HepG2 (cell line): ENCODE measurements around the gene ADAM19. TPM values are rescaled to one million over a fixed set of nuclear protein-coding genes. Genes with fewer than 3 reads are reported as not detected.

Experiments used
- ATAC-seq: fragments of 200-7000 bp; cut with Tn5 transposase; 3 replicates; pipeline ENCODE4 v1.9.1; 2020; ENCODE audit warnings: mild to moderate bottlenecking, moderate library complexity
- BruUV-seq: library from RNA; stranded (reverse); fragments of 400-500 nt; replicated peaks from 2 replicates; lab custom pipeline; 2021; lab: Mats Ljungman, UMichigan
- CTCF ChIA-PET: fragments of 300-600 bp; formaldehyde crosslinking; extraction: SDS; loops from one replicate; lab custom pipeline; 2021; ENCODE audit warnings: low total read pairs, inconsistent platforms, low intra/inter-chr PET ratio; lab: Yijun Ruan, JAX
- POLR2A ChIA-PET: fragments of 350-600 bp; sonication (Branson Sonifier 250); formaldehyde crosslinking; loops from one replicate; lab custom pipeline; 2020; ENCODE audit warnings: antibody characterized with exemption, inconsistent platforms; lab: Yijun Ruan, JAX
- DNase-seq: peaks from one replicate; pipeline ENCODE4 v3.0.0-alpha.2; 2015; ENCODE audit warnings: low spot score
- FAIRE-seq: peaks from 3 replicates; lab custom pipeline; 2011; peaks lifted over from hg19 to GRCh38; lab: Jason Lieb, UNC
- H2AFZ ChIP-seq: one replicate; pipeline ENCODE4 v1.6.1; 2011; ENCODE audit warnings: low read length, inconsistent platforms
- H3K27ac ChIP-seq: fragments of 300-600 bp; 3 replicates; pipeline ENCODE4 v1.8.0; 2011; ENCODE audit warnings: mixed run types, mild to moderate bottlenecking, mixed read lengths, low read length, inconsistent platforms; ENCODE audit not compliant: insufficient read depth; ENCODE audit errors: extremely low read length
- H3K27me3 ChIP-seq, 2 experiments: fragments of 200-600 bp in 1 of 2; 2 replicates in 1 of 2; 3 replicates in 1 of 2; pipeline versions ENCODE4 v1.6.0 to v1.8.0; 2011; ENCODE audit warnings: low read length in 2 of 2, mild to moderate bottlenecking in 2 of 2, moderate library complexity in 2 of 2, inconsistent platforms in 1 of 2; ENCODE audit not compliant: insufficient read depth in 2 of 2, control insufficient read depth in 1 of 2
- H3K36me3 ChIP-seq, 2 experiments: fragments of 200-600 bp in 1 of 2; replicated peaks in 1 of 2; 2 replicates in 1 of 2; 3 replicates in 1 of 2; pipeline versions ENCODE4 v1.5.1 to v1.8.0; 2011; ENCODE audit warnings: low read length in 2 of 2, inconsistent platforms in 1 of 2; ENCODE audit not compliant: insufficient read depth in 2 of 2, control insufficient read depth in 1 of 2
- H3K4me1 ChIP-seq: 2 replicates; pipeline ENCODE4 v1.5.1; 2012; ENCODE audit warnings: low read length, inconsistent platforms; ENCODE audit not compliant: insufficient read depth
- H3K4me2 ChIP-seq: 2 replicates; pipeline ENCODE4 v1.6.0; 2011; ENCODE audit warnings: low read depth, low read length, inconsistent platforms
- H3K4me3 ChIP-seq, 3 experiments: fragments of 200-600 bp in 1 of 3; sonication (generic), shearing (Covaris generic) in 1 of 3; replicated peaks in 1 of 3; 2 replicates each; pipeline ENCODE4 v1.5.1; 2011 to 2016; ENCODE audit warnings: low read length in 3 of 3, inconsistent platforms in 2 of 3, low read depth in 2 of 3, mild to moderate bottlenecking in 2 of 3, control low read depth in 1 of 3, mixed read lengths in 1 of 3; ENCODE audit not compliant: insufficient read depth in 1 of 3
- H3K79me2 ChIP-seq: one replicate; pipeline ENCODE4 v1.6.1; 2011; ENCODE audit warnings: low read length, inconsistent platforms; ENCODE audit not compliant: insufficient read depth
- H3K9ac ChIP-seq: 2 replicates; pipeline ENCODE4 v1.6.0; 2011; ENCODE audit warnings: mild to moderate bottlenecking, low read depth, low read length, inconsistent platforms; ENCODE audit not compliant: insufficient read depth
- H3K9me3 ChIP-seq: 2 replicates; pipeline ENCODE4 v1.5.1; 2012; ENCODE audit warnings: mild to moderate bottlenecking, low read length
- H4K20me1 ChIP-seq: 2 replicates; pipeline ENCODE4 v1.6.0; 2011; ENCODE audit warnings: inconsistent platforms, mild to moderate bottlenecking, low read length, moderate library complexity; ENCODE audit not compliant: insufficient read depth
- ARNT2 ChIP-seq: sonication (generic); formaldehyde crosslinking; IDR thresholded peaks from 2 replicates; pipeline ENCODE4 v1.8.0; 2022; ENCODE audit warnings: mild to moderate bottlenecking, low read depth, missing genetic modification reagents, moderate library complexity
- HNRNPL ChIP-seq: fragments of 200-400 bp; formaldehyde crosslinking; IDR thresholded peaks from 2 replicates; pipeline ENCODE4 v1.6.1; 2017; ENCODE audit warnings: mild to moderate bottlenecking, low read depth, low read length
- ISL2 ChIP-seq: sonication (generic); formaldehyde crosslinking; IDR thresholded peaks from 2 replicates; pipeline ENCODE4 v1.5.0; 2020; ENCODE audit warnings: missing genetic modification reagents
- KLF15 ChIP-seq: sonication (generic); formaldehyde crosslinking; IDR thresholded peaks from 2 replicates; pipeline ENCODE4 v1.8.1; 2023; ENCODE audit warnings: borderline replicate concordance, mild to moderate bottlenecking, inconsistent platforms, missing genetic modification reagents, mixed read lengths
- MED13 ChIP-seq: sonication (generic); formaldehyde crosslinking; IDR thresholded peaks from 2 replicates; pipeline ENCODE4 v1.5.0; 2020; ENCODE audit warnings: missing genetic modification reagents
- MIER3 ChIP-seq: IDR thresholded peaks from 2 replicates; pipeline ENCODE4 v1.6.1; 2016; ENCODE audit warnings: missing compliant biosample characterization, borderline replicate concordance
- NFE2L1 ChIP-seq: sonication (generic); formaldehyde crosslinking; IDR thresholded peaks from 2 replicates; pipeline ENCODE4 v1.4.0; 2020; ENCODE audit warnings: missing genetic modification reagents, mild to moderate bottlenecking, borderline replicate concordance
- NR3C1 ChIP-seq: sonication (generic); formaldehyde crosslinking; IDR thresholded peaks from 2 replicates; pipeline ENCODE4 v1.4.0; 2020; ENCODE audit warnings: missing genetic modification reagents
- REXO4 ChIP-seq: sonication (generic); formaldehyde crosslinking; IDR thresholded peaks from 2 replicates; pipeline ENCODE4 v1.8.0; 2022; ENCODE audit warnings: missing genetic modification reagents, mild to moderate bottlenecking, borderline replicate concordance
- ZNF7 ChIP-seq: IDR thresholded peaks from 2 replicates; pipeline ENCODE4 v1.6.1; 2016; ENCODE audit warnings: missing biosample characterization, missing genetic modification reagents
- WGBS: methylation state at CpG from one replicate; pipeline ENCODE4 v1.1.6; 2017; ENCODE audit warnings: low lambda C conversion rate; 5-methylcytosine and 5-hydroxymethylcytosine counted together
- in situ Hi-C: cut with HindIII; loops from 2 replicates; pipeline ENCODE4 v1.10.0; 2017; ENCODE audit warnings: low pct_unique_long_range_greater_than_20kb; ENCODE audit not compliant: extremely low pct_ligation_motif_present
- intact Hi-C: fragments of 100-400 bp; cut with micrococcal nuclease; formaldehyde crosslinking; loops from one replicate; pipeline ENCODE4 v1.10.0; 2022; ENCODE audit not compliant: unreplicated experiment
- polyA plus RNA-seq, 8 experiments: library from polyadenylated mRNA; depleted of rRNA in 3 of 8; stranded (reverse) in 7 of 8; unstranded in 1 of 8; fragments of >200 nt; fragmentation: Illumina TruSeq in 4 of 8; extraction: Trizol in 4 of 8; gene quantifications; 2 replicates each; pipeline versions ENCODE4 v1.2.1 to v1.2.3, GENCODE V29; 2011 to 2016; ENCODE audit warnings: low read depth in 4 of 8, missing spikeins in 1 of 8, mixed read lengths in 1 of 8; ENCODE audit not compliant: insufficient read depth in 1 of 8
- total RNA-seq, 5 experiments: library from RNA; depleted of rRNA; stranded (reverse); fragments of >200 nt; fragmentation: Illumina TruSeq; extraction: Trizol; gene quantifications; 2 replicates each; pipeline ENCODE4 v1.2.3, GENCODE V29; 2016; ENCODE audit warnings: low read depth in 1 of 5
- TF ChIP-seq, protein P1 (sequence below): sonication (generic); formaldehyde crosslinking; IDR thresholded peaks from 2 replicates; pipeline ENCODE4 v1.4.0; 2020; ENCODE audit warnings: missing genetic modification reagents
- TF ChIP-seq, protein P2 (sequence below), 2 experiments: fragments of 450-650 bp in 1 of 2; sonication (generic) in 1 of 2; formaldehyde crosslinking; IDR thresholded peaks; 2 replicates each; pipeline versions ENCODE4 v1.5.0 to v1.8.0; 2020 to 2022; ENCODE audit warnings: mild to moderate bottlenecking in 1 of 2, missing genetic modification reagents in 1 of 2
- TF ChIP-seq, protein P3 (sequence below): sonication (generic); formaldehyde crosslinking; IDR thresholded peaks from 2 replicates; pipeline ENCODE4 v1.4.0; 2020; ENCODE audit warnings: missing genetic modification reagents
- TF ChIP-seq, protein P4 (sequence below): sonication (generic); formaldehyde crosslinking; IDR thresholded peaks from 2 replicates; pipeline ENCODE4 v1.8.1; 2023; ENCODE audit warnings: missing genetic modification reagents, inconsistent platforms, borderline replicate concordance

Gene ADAM19
- total and polyA plus RNA-seq, 2 of the 13 experiments (the other 11 are each of a cell fraction or from before 2014, with no cell fraction given) = 0.38 to 0.74 TPM

DNA sequence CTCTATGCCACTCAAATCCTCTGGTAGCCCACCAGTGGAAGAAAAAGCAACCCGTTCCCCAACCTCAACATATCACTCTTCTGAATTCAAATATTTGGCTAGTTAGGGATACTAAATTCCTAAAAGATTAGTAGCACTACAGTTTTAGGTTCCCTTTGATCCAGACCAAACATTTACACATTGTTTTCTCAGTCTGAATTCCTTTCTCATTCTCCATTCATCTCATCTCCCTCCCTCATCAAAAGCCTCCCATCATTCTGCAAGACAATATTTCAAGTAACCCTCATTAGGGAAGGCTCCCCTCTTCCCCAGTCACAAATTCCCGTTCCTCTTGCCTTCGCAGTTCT lies 26.3 kb downstream of the ADAM19 start:
- CTCF ChIA-PET = no interaction called here
- no peak overlapping the region for H2AFZ ChIP-seq
- 15% methylated on average over 3 of the region's 3 CpGs for WGBS
- H3K4me1 ChIP-seq = 0 out of 2 replicates have a peak, but pooled peaks cover 14% of the 10 kb centered on the region
- TF ChIP-seq, protein P1, sequence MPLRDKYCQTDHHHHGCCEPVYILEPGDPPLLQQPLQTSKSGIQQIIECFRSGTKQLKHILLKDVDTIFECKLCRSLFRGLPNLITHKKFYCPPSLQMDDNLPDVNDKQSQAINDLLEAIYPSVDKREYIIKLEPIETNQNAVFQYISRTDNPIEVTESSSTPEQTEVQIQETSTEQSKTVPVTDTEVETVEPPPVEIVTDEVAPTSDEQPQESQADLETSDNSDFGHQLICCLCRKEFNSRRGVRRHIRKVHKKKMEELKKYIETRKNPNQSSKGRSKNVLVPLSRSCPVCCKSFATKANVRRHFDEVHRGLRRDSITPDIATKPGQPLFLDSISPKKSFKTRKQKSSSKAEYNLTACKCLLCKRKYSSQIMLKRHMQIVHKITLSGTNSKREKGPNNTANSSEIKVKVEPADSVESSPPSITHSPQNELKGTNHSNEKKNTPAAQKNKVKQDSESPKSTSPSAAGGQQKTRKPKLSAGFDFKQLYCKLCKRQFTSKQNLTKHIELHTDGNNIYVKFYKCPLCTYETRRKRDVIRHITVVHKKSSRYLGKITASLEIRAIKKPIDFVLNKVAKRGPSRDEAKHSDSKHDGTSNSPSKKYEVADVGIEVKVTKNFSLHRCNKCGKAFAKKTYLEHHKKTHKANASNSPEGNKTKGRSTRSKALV = no peak
- TF ChIP-seq, protein P2, sequence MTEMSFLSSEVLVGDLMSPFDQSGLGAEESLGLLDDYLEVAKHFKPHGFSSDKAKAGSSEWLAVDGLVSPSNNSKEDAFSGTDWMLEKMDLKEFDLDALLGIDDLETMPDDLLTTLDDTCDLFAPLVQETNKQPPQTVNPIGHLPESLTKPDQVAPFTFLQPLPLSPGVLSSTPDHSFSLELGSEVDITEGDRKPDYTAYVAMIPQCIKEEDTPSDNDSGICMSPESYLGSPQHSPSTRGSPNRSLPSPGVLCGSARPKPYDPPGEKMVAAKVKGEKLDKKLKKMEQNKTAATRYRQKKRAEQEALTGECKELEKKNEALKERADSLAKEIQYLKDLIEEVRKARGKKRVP (CRISPR knock-in tag; IDR thresholded peaks at IDR 0.05) = no peak
- TF ChIP-seq NR3C1 (CRISPR knock-in tag) (no peak), ISL2 (no peak), REXO4 (CRISPR knock-in tag) (no peak), HNRNPL (no peak), MED13 (CRISPR knock-in tag) (no peak), MIER3 (no peak), NFE2L1 (no peak), ARNT2 (no peak), KLF15 (no peak), ZNF7 (CRISPR knock-in tag) (no peak)
- TF ChIP-seq, protein P3, sequence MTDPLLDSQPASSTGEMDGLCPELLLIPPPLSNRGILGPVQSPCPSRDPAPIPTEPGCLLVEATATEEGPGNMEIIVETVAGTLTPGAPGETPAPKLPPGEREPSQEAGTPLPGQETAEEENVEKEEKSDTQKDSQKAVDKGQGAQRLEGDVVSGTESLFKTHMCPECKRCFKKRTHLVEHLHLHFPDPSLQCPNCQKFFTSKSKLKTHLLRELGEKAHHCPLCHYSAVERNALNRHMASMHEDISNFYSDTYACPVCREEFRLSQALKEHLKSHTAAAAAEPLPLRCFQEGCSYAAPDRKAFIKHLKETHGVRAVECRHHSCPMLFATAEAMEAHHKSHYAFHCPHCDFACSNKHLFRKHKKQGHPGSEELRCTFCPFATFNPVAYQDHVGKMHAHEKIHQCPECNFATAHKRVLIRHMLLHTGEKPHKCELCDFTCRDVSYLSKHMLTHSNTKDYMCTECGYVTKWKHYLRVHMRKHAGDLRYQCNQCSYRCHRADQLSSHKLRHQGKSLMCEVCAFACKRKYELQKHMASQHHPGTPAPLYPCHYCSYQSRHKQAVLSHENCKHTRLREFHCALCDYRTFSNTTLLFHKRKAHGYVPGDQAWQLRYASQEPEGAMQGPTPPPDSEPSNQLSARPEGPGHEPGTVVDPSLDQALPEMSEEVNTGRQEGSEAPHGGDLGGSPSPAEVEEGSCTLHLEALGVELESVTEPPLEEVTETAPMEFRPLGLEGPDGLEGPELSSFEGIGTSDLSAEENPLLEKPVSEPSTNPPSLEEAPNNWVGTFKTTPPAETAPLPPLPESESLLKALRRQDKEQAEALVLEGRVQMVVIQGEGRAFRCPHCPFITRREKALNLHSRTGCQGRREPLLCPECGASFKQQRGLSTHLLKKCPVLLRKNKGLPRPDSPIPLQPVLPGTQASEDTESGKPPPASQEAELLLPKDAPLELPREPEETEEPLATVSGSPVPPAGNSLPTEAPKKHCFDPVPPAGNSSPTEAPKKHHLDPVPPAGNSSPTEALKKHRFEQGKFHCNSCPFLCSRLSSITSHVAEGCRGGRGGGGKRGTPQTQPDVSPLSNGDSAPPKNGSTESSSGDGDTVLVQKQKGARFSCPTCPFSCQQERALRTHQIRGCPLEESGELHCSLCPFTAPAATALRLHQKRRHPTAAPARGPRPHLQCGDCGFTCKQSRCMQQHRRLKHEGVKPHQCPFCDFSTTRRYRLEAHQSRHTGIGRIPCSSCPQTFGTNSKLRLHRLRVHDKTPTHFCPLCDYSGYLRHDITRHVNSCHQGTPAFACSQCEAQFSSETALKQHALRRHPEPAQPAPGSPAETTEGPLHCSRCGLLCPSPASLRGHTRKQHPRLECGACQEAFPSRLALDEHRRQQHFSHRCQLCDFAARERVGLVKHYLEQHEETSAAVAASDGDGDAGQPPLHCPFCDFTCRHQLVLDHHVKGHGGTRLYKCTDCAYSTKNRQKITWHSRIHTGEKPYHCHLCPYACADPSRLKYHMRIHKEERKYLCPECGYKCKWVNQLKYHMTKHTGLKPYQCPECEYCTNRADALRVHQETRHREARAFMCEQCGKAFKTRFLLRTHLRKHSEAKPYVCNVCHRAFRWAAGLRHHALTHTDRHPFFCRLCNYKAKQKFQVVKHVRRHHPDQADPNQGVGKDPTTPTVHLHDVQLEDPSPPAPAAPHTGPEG (CRISPR knock-in tag) = no peak
- TF ChIP-seq, protein P4, sequence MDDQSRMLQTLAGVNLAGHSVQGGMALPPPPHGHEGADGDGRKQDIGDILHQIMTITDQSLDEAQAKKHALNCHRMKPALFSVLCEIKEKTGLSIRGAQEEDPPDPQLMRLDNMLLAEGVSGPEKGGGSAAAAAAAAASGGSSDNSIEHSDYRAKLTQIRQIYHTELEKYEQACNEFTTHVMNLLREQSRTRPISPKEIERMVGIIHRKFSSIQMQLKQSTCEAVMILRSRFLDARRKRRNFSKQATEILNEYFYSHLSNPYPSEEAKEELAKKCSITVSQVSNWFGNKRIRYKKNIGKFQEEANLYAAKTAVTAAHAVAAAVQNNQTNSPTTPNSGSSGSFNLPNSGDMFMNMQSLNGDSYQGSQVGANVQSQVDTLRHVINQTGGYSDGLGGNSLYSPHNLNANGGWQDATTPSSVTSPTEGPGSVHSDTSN (CRISPR knock-in tag) = no peak
- no peaks in the 10 kb centered on the region for H3K9me3 ChIP-seq
- H3K36me3 ChIP-seq = no peaks in the 10 kb centered on the region
- H3K9ac ChIP-seq = no peak overlapping the region
- no peak overlapping the region for H3K4me2 ChIP-seq
- H3K27me3 ChIP-seq = peaks cover 0 to 1% of the 10 kb centered on the region in 2 experiments; a peak in 1 of 5 replicates
- DNase-seq (peak; percentile 62), FAIRE-seq (no peak), ATAC-seq (no peak)
- POLR2A ChIA-PET = no interaction called here
- H3K79me2 ChIP-seq = no peaks in the 10 kb centered on the region
- no peaks in the 10 kb centered on the region for H4K20me1 ChIP-seq
- BruUV-seq = no TSS peak
- H3K27ac ChIP-seq = no peak overlapping the region
- H3K4me3 ChIP-seq = no peak overlapping the region
- intact Hi-C loops = no loop called here
- in situ Hi-C loops = no loop called here
